Measurements from ENCODE around the gene HILPDA. TPM values are rescaled to one million over a fixed set of nuclear protein-coding genes. Genes with fewer than 3 reads are reported as not detected.

HILPDA gene
- total and polyA plus RNA-seq, 7 donors: 1.9 to 9.7 (median 4.1) TPM

DNA sequence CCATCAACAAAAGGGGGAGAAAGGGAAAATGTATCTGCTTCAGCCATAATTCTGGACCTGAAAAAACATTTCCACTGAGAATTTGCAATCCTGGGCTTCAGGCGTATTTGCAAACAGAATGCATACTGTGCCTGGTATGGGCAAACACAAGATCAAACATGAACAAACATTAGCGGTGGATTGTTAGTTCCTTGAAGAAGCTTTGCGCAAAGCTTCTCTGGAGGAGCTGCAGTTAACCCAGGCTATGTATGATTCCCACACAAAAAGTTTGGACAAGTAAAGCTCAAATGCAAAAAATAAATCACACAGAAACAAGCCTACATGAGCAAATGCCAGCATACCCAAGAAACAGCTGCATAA lies 20.4 kb upstream of the HILPDA start:
- H3K4me3 ChIP-seq: no peak overlapping the region
- intact Hi-C loops (cut with DNase I): no loop called here
- 63 to 68% (median 65%) methylated on average over 3 of the region's 3 CpGs for WGBS, 3 donors
- no peak for ATAC-seq
- H3K9me3 ChIP-seq: no peaks in the 10 kb centered on the region
- H3K4me1 ChIP-seq: no peaks in the 10 kb centered on the region
- H3K36me3 ChIP-seq (ENCODE audit: insufficient read depth in 1 of 2, low read depth in 1 of 2): no peaks in the 10 kb centered on the region
- H3K27me3 ChIP-seq (ENCODE audit: insufficient read depth in 3 of 3, low read length in 2 of 3): peaks cover 0 to 4% (median 0%) of the 10 kb centered on the region in 3 donors
- DNase-seq: no peak
- TF ChIP-seq, protein P1, sequence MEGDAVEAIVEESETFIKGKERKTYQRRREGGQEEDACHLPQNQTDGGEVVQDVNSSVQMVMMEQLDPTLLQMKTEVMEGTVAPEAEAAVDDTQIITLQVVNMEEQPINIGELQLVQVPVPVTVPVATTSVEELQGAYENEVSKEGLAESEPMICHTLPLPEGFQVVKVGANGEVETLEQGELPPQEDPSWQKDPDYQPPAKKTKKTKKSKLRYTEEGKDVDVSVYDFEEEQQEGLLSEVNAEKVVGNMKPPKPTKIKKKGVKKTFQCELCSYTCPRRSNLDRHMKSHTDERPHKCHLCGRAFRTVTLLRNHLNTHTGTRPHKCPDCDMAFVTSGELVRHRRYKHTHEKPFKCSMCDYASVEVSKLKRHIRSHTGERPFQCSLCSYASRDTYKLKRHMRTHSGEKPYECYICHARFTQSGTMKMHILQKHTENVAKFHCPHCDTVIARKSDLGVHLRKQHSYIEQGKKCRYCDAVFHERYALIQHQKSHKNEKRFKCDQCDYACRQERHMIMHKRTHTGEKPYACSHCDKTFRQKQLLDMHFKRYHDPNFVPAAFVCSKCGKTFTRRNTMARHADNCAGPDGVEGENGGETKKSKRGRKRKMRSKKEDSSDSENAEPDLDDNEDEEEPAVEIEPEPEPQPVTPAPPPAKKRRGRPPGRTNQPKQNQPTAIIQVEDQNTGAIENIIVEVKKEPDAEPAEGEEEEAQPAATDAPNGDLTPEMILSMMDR (IDR thresholded peaks at IDR 0.05): no peak
- no peak overlapping the region for H3K27ac ChIP-seq

DNA sequence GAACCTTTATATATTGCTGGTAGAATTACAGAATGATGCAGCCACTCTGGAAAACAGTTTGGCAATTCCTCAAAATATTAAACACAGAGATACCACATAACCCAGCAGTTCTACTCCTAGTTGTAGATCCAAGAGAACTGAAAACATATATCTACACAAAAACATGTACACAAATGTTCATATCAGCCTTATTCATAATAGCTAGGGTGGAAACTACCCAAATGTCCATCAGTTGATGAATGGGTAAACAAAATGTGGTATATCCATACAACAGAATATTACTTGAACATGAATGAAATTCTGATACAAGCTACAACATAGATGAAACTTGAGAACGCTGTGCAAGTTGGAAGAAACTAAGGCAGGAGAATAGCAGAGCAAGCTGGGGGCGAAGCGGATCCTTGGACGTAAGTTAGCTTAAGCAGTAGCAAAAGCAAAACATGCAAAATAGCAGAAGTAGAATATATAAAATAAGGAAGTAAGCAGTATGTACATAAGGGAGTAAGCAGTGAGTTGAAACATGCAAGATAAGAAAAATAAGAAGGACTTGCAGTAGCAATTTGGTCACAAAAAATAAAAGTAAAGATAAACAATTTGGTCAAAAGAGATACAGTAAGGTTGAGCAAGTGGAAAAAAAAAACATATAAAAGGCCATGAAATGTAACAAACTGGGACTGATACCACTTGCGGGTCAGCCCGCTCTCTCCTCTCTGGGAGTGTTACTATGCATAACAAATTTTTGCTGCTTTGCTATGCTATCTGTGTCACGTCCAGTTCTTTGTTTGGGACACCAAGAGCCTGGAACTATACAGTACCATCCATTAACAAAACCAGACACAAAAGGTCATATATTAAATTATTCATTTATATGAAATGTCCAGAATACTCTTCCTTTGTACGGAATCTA lies 18.0 kb upstream of the HILPDA start:
- no peak overlapping the region for H3K27ac ChIP-seq
- TF ChIP-seq, protein P1 (IDR thresholded peaks at IDR 0.05): no peak
- H3K27me3 ChIP-seq (ENCODE audit: insufficient read depth in 3 of 3, low read length in 2 of 3): no peaks in the 10 kb centered on the region
- intact Hi-C loops (cut with DNase I): no loop called here
- DNase-seq (no peak), ATAC-seq (no peak)
- H3K4me3 ChIP-seq: no peak overlapping the region
- 85 to 88% (median 87%) methylated on average over 8 of the region's 8 CpGs for WGBS, 3 donors
- no peaks in the 10 kb centered on the region for H3K36me3 ChIP-seq (ENCODE audit: insufficient read depth in 1 of 2, low read depth in 1 of 2)
- H3K9me3 ChIP-seq: no peaks in the 10 kb centered on the region
- no peaks in the 10 kb centered on the region for H3K4me1 ChIP-seq

DNA sequence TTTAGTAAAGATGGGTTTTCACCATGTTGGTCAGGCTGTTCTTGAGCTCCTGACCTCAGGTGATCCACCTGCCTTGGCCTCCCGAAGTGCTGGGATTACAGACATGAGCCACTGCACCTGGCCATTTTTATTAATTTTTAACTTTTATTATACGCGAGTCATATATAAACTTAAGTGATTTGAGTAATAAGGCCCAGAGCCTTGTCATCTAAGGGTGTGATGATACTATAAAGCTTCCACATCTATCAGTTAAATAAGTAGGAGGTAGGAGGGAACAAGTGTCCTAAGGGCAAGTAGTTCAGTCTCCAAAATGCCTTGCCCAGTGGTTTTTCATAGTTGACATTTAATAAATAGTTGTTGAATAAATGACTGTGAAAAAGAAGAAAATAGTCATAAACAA lies 13.3 kb upstream of the HILPDA start:
- TF ChIP-seq, protein P1 (IDR thresholded peaks at IDR 0.05): no peak
- DNase-seq: no peak
- 92 to 98% (median 97%) methylated on average over 3 of the region's 3 CpGs for WGBS, 3 donors
- Histone ChIP-seq H3K36me3 (ENCODE audit: insufficient read depth in 1 of 2, low read depth in 1 of 2) (no peaks in the 10 kb centered on the region), H3K27me3 (ENCODE audit: insufficient read depth in 3 of 3, low read length in 2 of 3) (no peaks in the 10 kb centered on the region), H3K4me1 (no peaks in the 10 kb centered on the region), H3K27ac (no peak overlapping the region), H3K4me3 (no peak overlapping the region), H3K9me3 (no peaks in the 10 kb centered on the region)
- no peak for ATAC-seq
- intact Hi-C loops (cut with DNase I): no loop called here

DNA sequence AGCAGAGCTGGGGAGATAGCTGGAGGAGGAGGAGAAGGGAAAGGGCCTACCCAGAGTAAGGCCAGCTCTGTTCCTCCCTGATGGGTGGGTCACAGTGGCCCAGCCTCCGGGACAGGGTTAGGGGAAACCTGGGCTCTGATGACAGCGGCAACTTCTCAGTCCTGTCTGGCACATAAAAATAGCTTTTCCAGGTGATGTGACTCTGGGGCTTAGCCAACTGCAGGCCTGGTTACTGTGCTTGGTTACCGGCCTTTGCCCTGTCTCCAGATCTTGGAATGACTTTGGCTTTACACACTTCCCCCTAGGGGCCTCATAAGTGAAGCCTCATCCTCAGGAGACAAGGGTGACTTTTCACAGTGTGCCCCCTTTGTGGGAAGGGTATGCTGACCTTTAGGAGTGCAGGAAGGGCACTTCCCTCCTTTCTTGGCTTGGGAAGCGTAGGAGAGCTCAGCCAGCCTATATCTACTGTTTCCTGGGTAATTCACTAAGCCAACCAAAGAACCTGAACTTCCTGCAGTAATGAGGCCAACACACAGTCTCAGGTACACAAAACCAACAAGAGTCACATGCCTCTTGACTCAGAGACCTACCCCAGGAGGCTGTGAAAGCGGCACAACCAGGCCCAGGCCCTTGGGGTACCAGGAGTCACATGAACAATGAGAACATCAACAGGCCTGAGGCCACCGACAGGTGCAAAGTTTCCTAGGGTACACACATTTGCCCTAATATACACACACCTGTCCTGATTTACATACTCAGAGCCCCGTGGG lies 11.7 kb upstream of the HILPDA start:
- TF ChIP-seq, protein P1 (IDR thresholded peaks at IDR 0.05): no peak
- intact Hi-C loops (cut with DNase I): no loop called here
- Histone ChIP-seq H3K36me3 (ENCODE audit: insufficient read depth in 1 of 2, low read depth in 1 of 2) (no peaks in the 10 kb centered on the region), H3K27me3 (ENCODE audit: insufficient read depth in 3 of 3, low read length in 2 of 3) (no peaks in the 10 kb centered on the region), H3K4me1 (no peaks in the 10 kb centered on the region), H3K9me3 (no peaks in the 10 kb centered on the region), H3K27ac (no peak overlapping the region), H3K4me3 (no peak overlapping the region)
- ATAC-seq (no peak), DNase-seq (no peak)
- WGBS, 3 donors: 70 to 80% (median 72%) methylated on average over 7 of the region's 7 CpGs

Data from psoas muscle (tissue), 8 donors.